Stomach (tissue), 4 donors: Measurements from ENCODE around the gene IL1A.

Source experiments
- CTCF ChIP-seq, 7 experiments: fragments of 450-650 bp in 4 of 7; fragments of 200-600 bp in 3 of 7; sonication (generic) in 3 of 7; IDR thresholded peaks; one replicate each; pipeline ENCODE4 v1.5.1; 2016 to 2019; ENCODE audit warnings: antibody characterized with exemption in 7 of 7, control low read depth in 2 of 7, mild to moderate bottlenecking in 1 of 7
- POLR2A ChIP-seq, 4 donors: fragments of 450-650 bp; IDR thresholded peaks; one replicate each; pipeline ENCODE4 v1.6.1; 2016; ENCODE audit warnings: antibody characterized with exemption in 4 of 4, control low read depth in 2 of 4, mild to moderate bottlenecking in 1 of 4, moderate library complexity in 1 of 4

GRCh38 chr2:112790305-112790704 lies 6.0 kb upstream of the IL1A start:
- no peak for TF ChIP-seq POLR2A (IDR thresholded peaks at IDR 0.05)
- TF ChIP-seq CTCF (IDR thresholded peaks at IDR 0.05), result no peak
